ENCODE measurements around the gene RUNX2. TPM values are rescaled to one million over a fixed set of nuclear protein-coding genes. Genes with fewer than 3 reads are reported as not detected.

RUNX2 gene
- total and polyA plus RNA-seq, 9 of the 15 experiments (the other 6 are each of a cell fraction or from before 2014, with no cell fraction given) = 0.29 to 1.00 (median 0.43) TPM

- CTCF ChIA-PET (ENCODE audit: low intra/inter-chr PET ratio) = interaction anchor here (0.7 to 2.4 kb wide), 2 partner anchors 45 to 766 kb away, joined by 8 to 12 read pairs; no protein-coding TSS in a partner anchor
- WGBS (ENCODE audit: insufficient coverage, low coverage, missing lambda C conversion rate) = 19% methylated on average over 19 of the region's 19 CpGs
- peak overlapping the region; percentile 55 for H3K4me3 ChIP-seq
- H3K4me1 ChIP-seq (replicated peaks in 1 of 2; ENCODE audit: control insufficient read depth in 2 of 2, insufficient read depth in 2 of 2, low read length in 2 of 2) = peaks cover 0 to 41% of the 10 kb centered on the region in 2 experiments; a peak in 4 of 5 replicates
- peak overlapping the region; percentile 89 for H2AFZ ChIP-seq (ENCODE audit: low read depth, low read length)
- H3K9me1 ChIP-seq (ENCODE audit: control insufficient read depth, insufficient read depth, low read length) = no peaks in the 10 kb centered on the region
- no peaks in the 10 kb centered on the region for H4K20me1 ChIP-seq (replicated peaks; ENCODE audit: control insufficient read depth, insufficient read depth, low read length)
- no peaks in the 10 kb centered on the region for H3K79me2 ChIP-seq (ENCODE audit: control insufficient read depth, insufficient read depth, low read length)
- H3K36me3 ChIP-seq (ENCODE audit: control insufficient read depth, insufficient read depth, low read length) = no peaks in the 10 kb centered on the region
- H3K9me3 ChIP-seq (replicated peaks; ENCODE audit: control insufficient read depth, insufficient read depth, low read depth, low read length) = no peaks in the 10 kb centered on the region
- peaks cover 9 to 19% of the 10 kb centered on the region in 2 experiments; a peak in 4 of 5 replicates for H3K27me3 ChIP-seq (ENCODE audit: control insufficient read depth in 2 of 2, insufficient read depth in 2 of 2, low read length in 2 of 2)
- H3K27ac ChIP-seq (ENCODE audit: extremely low read depth, low read depth, low read length) = no peak overlapping the region
- intact Hi-C loops (cut with micrococcal nuclease) (loop anchor here (2.0 to 5.0 kb wide), 3 partner anchors 41 to 294 kb away; no protein-coding TSS in a partner anchor), in situ Hi-C loops (cut with MboI) (no loop called here)
- FAIRE-seq = peak; percentile 46
- DNase-seq (ENCODE audit: extremely low read depth in 1 of 4, low spot score in 3 of 4) = peak in 2 of 4 experiments; percentile 27 to 28
- POLR2A ChIA-PET = no interaction called here
- H3K4me2 ChIP-seq (ENCODE audit: insufficient read depth, low read length) = peak overlapping the region; percentile 84
- ATAC-seq = peak; percentile 39
- no TSS peak for BruUV-seq (replicated peaks)
- peak overlapping the region in 1 of 2 experiments; percentile 89; a peak in 2 of 4 replicates for H3K9ac ChIP-seq (ENCODE audit: insufficient read depth in 1 of 2, low read depth in 2 of 2, low read length in 2 of 2)
- TF ChIP-seq ZNF512 (tag; IDR thresholded peaks at IDR 0.05) (peak; percentile 11; the same call in 1 of the 2 replicates), MEF2A (IDR thresholded peaks at IDR 0.05; ENCODE audit: control insufficient read depth, low read depth, low read length) (no peak), PHB2 (IDR thresholded peaks at IDR 0.05; ENCODE audit: low read depth) (no peak), IFI16 (CRISPR knock-in tag; IDR thresholded peaks at IDR 0.05) (no peak), ZNF699 (CRISPR knock-in tag; IDR thresholded peaks at IDR 0.05; ENCODE audit: insufficient replicate concordance) (no peak), TRIM24 (IDR thresholded peaks at IDR 0.05) (no peak), RNF219 (CRISPR knock-in tag; IDR thresholded peaks at IDR 0.05) (no peak), MAZ (CRISPR knock-in tag; conservative IDR thresholded peaks at IDR 0.05 in 1 of 2, IDR thresholded peaks at IDR 0.05 in 1 of 2) (no peak), HNRNPUL1 (IDR thresholded peaks at IDR 0.05; ENCODE audit: low read length) (no peak), MAFK (IDR thresholded peaks at IDR 0.05; ENCODE audit: low read length) (no peak), POLR2AphosphoS2 (IDR thresholded peaks at IDR 0.05; ENCODE audit: low read length) (no peak), AFF1 (IDR thresholded peaks at IDR 0.05; ENCODE audit: low read depth in 1 of 2, partially characterized antibody in 2 of 2) (no peak), ARNT (IDR thresholded peaks at IDR 0.05) (no peak), RNF2 (IDR thresholded peaks at IDR 0.05) (peak; percentile 9; the same call in 1 of the 2 replicates)
Measured at GRCh38 chr6:45420909-45421708, 93.0 kb downstream of the RUNX2 start.

Data from K562 (cell line).